Tibial nerve (tissue), 4 donors: ENCODE data around the gene CCDC110. TPM values are rescaled to one million over a fixed set of nuclear protein-coding genes. Genes with fewer than 3 reads are reported as not detected.
A peak's percentile ranks its signal among the peaks of the same experiment; 100 is the strongest.

ENCODE experiments used
- DNase-seq, 2 donors: peaks; one replicate each; pipeline ENCODE4 v3.0.0-alpha.2; 2019; ENCODE audit warnings: low spot score in 2 of 2
- H3K27ac ChIP-seq, 4 donors: fragments of 200-600 bp; sonication (generic) in 3 of 4; one replicate each; pipeline ENCODE4 v1.5.1; 2017 to 2019; ENCODE audit warnings: mild to moderate bottlenecking in 1 of 4
- H3K27me3 ChIP-seq, 2 donors: fragments of 200-600 bp; sonication (generic) in 1 of 2; one replicate each; pipeline versions ENCODE4 v1.5.1 to v1.6.0; 2017 to 2019
- H3K36me3 ChIP-seq, 3 donors: fragments of 200-600 bp; sonication (generic); one replicate each; pipeline ENCODE4 v1.5.1; 2018 to 2019
- H3K4me1 ChIP-seq, 4 donors: fragments of 200-600 bp; sonication (generic) in 3 of 4; one replicate each; pipeline ENCODE4 v1.5.1; 2017 to 2019
- H3K4me3 ChIP-seq, 4 donors: fragments of 200-600 bp; sonication (generic) in 3 of 4; one replicate each; pipeline ENCODE4 v1.5.1; 2017 to 2019; ENCODE audit warnings: mild to moderate bottlenecking in 1 of 4, moderate library complexity in 1 of 4
- H3K9me3 ChIP-seq, 4 donors: fragments of 200-600 bp; sonication (generic) in 3 of 4; one replicate each; pipeline ENCODE4 v1.5.1; 2017 to 2019
- EP300 ChIP-seq, 2 donors: sonication (generic); formaldehyde crosslinking; IDR thresholded peaks; one replicate each; pipeline ENCODE4 v1.6.1; 2017; ENCODE audit warnings: antibody characterized with exemption in 2 of 2, mild to moderate bottlenecking in 1 of 2
- POLR2A ChIP-seq, 2 donors: fragments of 450-650 bp; IDR thresholded peaks; one replicate each; pipeline ENCODE4 v1.6.1; 2017; ENCODE audit warnings: antibody characterized with exemption in 2 of 2, mild to moderate bottlenecking in 2 of 2, moderate library complexity in 2 of 2
- WGBS, 2 donors: methylation state at CpG; one replicate each; pipeline ENCODE4 v1.1.5; 2018; 5-methylcytosine and 5-hydroxymethylcytosine counted together
- total RNA-seq, 4 donors: library from RNA; depleted of rRNA; stranded (reverse); fragments of >200 nt; gene quantifications; one replicate each; pipeline ENCODE4 v1.1.0, GENCODE V29; 2016
- TF ChIP-seq, protein P1 (sequence below), 5 experiments: fragments of 200-600 bp in 3 of 5; fragments of 450-650 bp in 2 of 5; sonication (generic) in 3 of 5; IDR thresholded peaks; one replicate each; pipeline ENCODE4 v1.5.1; 2016 to 2019; ENCODE audit warnings: antibody characterized with exemption in 5 of 5, mild to moderate bottlenecking in 3 of 5, moderate library complexity in 2 of 5

Gene CCDC110
- total RNA-seq, 4 donors from 2014 or later, result 0.20 to 0.90 TPM; not detected in 2

DNA sequence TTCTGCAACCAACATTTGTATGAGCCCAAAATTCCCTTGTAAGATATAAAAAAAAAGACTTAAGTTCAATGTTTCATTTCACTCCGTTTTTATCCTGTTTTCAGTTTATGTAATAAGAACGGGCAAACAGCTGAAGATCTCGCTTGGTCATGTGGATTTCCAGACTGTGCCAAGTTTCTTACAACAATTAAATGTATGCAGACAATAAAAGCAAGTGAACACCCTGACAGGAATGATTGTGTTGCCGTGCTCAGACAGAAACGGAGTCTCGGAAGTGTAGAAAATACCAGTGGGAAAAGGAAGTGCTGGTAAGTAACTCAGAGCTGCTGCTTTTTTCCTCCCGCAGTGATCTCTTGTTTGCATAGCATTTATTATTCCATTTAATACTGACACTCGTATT is 72.1 kb downstream of the CCDC110 start:
- Histone ChIP-seq H3K4me3 (no peak overlapping the region), H3K36me3 (peaks cover 0 to 40% (median 0%) of the 10 kb centered on the region in 3 donors), H3K9me3 (no peaks in the 10 kb centered on the region), H3K27ac (peak overlapping the region in 3 of 4 donors; percentile 34 to 100 (median 62)), H3K27me3 (no peaks in the 10 kb centered on the region), H3K4me1 (peaks cover 0 to 51% (median 6%) of the 10 kb centered on the region in 4 donors)
- no peak for TF ChIP-seq EP300 (IDR thresholded peaks at IDR 0.05)
- TF ChIP-seq, protein P1, sequence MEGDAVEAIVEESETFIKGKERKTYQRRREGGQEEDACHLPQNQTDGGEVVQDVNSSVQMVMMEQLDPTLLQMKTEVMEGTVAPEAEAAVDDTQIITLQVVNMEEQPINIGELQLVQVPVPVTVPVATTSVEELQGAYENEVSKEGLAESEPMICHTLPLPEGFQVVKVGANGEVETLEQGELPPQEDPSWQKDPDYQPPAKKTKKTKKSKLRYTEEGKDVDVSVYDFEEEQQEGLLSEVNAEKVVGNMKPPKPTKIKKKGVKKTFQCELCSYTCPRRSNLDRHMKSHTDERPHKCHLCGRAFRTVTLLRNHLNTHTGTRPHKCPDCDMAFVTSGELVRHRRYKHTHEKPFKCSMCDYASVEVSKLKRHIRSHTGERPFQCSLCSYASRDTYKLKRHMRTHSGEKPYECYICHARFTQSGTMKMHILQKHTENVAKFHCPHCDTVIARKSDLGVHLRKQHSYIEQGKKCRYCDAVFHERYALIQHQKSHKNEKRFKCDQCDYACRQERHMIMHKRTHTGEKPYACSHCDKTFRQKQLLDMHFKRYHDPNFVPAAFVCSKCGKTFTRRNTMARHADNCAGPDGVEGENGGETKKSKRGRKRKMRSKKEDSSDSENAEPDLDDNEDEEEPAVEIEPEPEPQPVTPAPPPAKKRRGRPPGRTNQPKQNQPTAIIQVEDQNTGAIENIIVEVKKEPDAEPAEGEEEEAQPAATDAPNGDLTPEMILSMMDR (IDR thresholded peaks at IDR 0.05), result no peak
- TF ChIP-seq POLR2A (IDR thresholded peaks at IDR 0.05), result no peak
- no peak for DNase-seq
- WGBS, 2 donors, result 53 to 59% methylated on average over 8 of the region's 8 CpGs

DNA sequence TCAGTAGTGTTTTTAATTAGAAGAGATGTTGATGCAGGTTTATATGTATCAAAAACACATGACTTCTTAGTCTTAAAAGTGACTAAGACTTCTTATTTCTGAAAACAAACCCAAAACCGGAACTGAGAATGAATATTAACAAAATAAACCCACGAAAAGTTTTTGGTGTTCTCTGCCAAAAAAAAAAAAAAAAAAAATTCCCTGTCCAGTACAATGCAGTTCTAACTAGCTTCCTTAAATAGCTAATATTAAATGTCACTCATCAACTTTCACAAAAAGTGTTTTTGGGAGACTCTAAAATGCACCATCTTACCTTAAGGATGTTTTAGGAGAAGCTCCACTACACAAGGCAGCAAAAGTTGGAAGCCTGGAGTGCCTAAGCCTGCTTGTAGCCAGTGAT is 72.9 kb downstream of the CCDC110 start:
- Histone ChIP-seq H3K27ac (peak overlapping the region in 3 of 4 donors; percentile 34 to 100 (median 62)), H3K36me3 (peaks cover 0 to 37% (median 0%) of the 10 kb centered on the region in 3 donors), H3K4me1 (peaks cover 0 to 55% (median 7%) of the 10 kb centered on the region in 4 donors), H3K27me3 (no peaks in the 10 kb centered on the region), H3K9me3 (no peaks in the 10 kb centered on the region), H3K4me3 (no peak overlapping the region)
- DNase-seq, result no peak
- TF ChIP-seq POLR2A (IDR thresholded peaks at IDR 0.05) (no peak), EP300 (IDR thresholded peaks at IDR 0.05) (no peak)
- TF ChIP-seq, protein P1 (IDR thresholded peaks at IDR 0.05), result no peak
- WGBS, 2 donors, result 15 to 21% methylated on average over 2 of the region's 2 CpGs

DNA sequence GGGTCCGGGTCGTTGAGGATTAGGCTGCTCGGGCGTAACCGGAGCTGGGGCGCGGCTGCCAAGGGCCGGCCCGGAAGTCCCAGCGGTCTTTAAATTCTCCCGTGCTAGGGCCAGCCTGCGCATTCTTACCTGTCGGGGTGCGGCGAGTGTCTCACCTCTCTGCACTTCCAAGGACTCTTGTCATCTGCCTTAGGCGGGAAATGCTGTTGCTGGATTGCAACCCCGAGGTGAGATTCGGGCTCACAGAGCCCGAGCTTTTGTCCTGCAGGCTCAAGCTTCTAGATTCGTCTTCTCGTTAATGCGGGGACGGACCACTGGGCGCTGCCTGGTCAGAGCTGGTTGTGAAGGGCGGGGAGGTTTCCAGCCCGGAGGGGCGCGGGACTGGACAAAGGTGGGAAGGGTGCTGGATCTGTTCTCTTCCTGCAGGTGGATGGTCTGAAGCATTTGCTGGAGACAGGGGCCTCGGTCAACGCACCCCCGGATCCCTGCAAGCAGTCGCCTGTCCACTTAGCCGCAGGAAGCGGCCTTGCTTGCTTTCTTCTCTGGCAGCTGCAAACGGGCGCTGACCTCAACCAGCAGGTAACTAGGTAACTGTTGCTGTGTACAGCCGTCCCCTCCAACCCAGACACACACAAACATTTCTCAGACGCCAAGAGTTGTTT is 74.7 kb downstream of the CCDC110 start, which contains the start of gene ANKRD37:
Gene ANKRD37, plus strand, starts transcription at position 118 of the 662 bp plus-strand sequence. Its CDS starts 83 bp downstream, at position 201.
- peaks cover 0 to 55% (median 7%) of the 10 kb centered on the region in 4 donors for H3K4me1 ChIP-seq

DNA sequence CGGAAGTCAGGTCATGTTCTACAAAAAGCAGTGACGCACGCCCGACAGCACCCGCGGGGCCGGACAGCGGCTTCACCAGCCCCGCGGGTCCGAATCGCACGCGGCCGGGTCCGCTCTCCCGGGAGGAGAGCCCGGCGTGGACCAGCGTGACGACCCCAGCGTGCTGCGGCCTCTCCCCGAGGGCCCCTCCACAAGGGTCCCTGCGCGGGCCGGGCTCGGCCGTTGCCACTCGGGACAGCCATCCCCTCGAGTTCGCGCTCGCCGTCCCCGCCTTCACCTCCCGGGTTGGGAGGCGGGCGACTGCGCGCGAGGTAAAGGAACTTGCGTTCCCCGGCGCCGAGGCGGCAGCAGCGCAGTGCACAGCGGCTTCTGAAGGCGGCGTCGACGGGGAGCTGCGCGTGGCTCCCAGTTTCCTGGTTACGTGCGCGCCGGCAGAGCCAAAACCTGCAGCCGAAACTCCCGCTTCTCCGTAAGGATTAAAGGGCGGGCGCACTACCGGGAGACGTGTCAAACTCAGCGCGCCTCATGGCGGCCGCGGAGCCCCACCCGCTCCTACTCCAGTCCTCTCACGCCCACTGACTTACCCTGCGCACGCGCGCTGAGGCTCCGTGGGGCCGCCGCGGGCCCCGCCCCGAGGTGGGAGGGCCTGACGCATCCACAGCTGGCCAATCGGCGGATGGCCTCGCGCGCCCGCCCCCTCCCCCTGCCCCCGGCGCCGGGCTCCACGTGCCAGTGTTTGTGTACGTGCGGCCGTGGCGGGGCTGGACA is 75.4 kb downstream of the CCDC110 start:
- Histone ChIP-seq H3K36me3 (peaks cover 0 to 12% (median 0%) of the 10 kb centered on the region in 3 donors), H3K27ac (peak overlapping the region; percentile 97 to 100 (median 100)), H3K27me3 (no peaks in the 10 kb centered on the region), H3K4me3 (peak overlapping the region; percentile 87 to 98 (median 96)), H3K9me3 (no peaks in the 10 kb centered on the region), H3K4me1 (peaks cover 0 to 55% (median 7%) of the 10 kb centered on the region in 4 donors)
- peak; percentile 91 to 94 for DNase-seq
- WGBS, 2 donors, result 0% methylated on average over 11 to 64 of the region's 98 CpGs
- TF ChIP-seq EP300 (IDR thresholded peaks at IDR 0.05) (peak; percentile 59 to 98), POLR2A (IDR thresholded peaks at IDR 0.05) (peak; percentile 88 to 91)
- TF ChIP-seq, protein P1 (IDR thresholded peaks at IDR 0.05), result peak in 1 of 5 experiments; percentile 33

More for the DNA sequence above, 74.7 kb downstream of the CCDC110 start, which contains the start of gene ANKRD37:
- Histone ChIP-seq H3K27ac (peak within 1 kb of the TSS; percentile 97 to 100 (median 100)), H3K36me3 (peaks cover 0 to 19% (median 0%) of the 10 kb centered on the region in 3 donors), H3K4me3 (peak within 1 kb of the TSS; percentile 87 to 98 (median 96)), H3K27me3 (no peaks in the 10 kb centered on the region), H3K9me3 (no peaks in the 10 kb centered on the region)
- WGBS, 2 donors, result 4% methylated on average over 32 to 34 of the region's 38 CpGs
- no peak for DNase-seq
- TF ChIP-seq EP300 (IDR thresholded peaks at IDR 0.05), result no peak
- TF ChIP-seq, protein P1 (IDR thresholded peaks at IDR 0.05), result peak in 2 of 5 experiments; percentile 11 to 14
- no peak for TF ChIP-seq POLR2A (IDR thresholded peaks at IDR 0.05)
